Sigmoid colon (tissue), 7 donors: Measurements from ENCODE around the gene MAP2. TPM values are rescaled to one million over a fixed set of nuclear protein-coding genes. Genes with fewer than 3 reads are reported as not detected.

ENCODE experiments used
- DNase-seq: peaks from one replicate; pipeline ENCODE4 v3.0.0-alpha.2; 2019
- H3K27ac ChIP-seq, 4 donors: fragments of 200-600 bp; sonication (generic); one replicate each; pipeline ENCODE4 v1.5.1; 2016 to 2019; ENCODE audit warnings: mild to moderate bottlenecking in 1 of 4
- H3K27me3 ChIP-seq, 3 donors: fragments of 200-600 bp; sonication (generic); one replicate each; pipeline ENCODE4 v1.5.1; 2019; ENCODE audit warnings: mild to moderate bottlenecking in 1 of 3
- H3K36me3 ChIP-seq, 4 donors: fragments of 200-600 bp; sonication (generic); one replicate each; pipeline ENCODE4 v1.5.1; 2016 to 2019
- H3K4me1 ChIP-seq, 4 donors: fragments of 200-600 bp; sonication (generic); one replicate each; pipeline ENCODE4 v1.5.1; 2017 to 2019
- H3K4me3 ChIP-seq, 4 donors: fragments of 200-600 bp; sonication (generic); one replicate each; pipeline ENCODE4 v1.5.1; 2017 to 2019; ENCODE audit warnings: mild to moderate bottlenecking in 2 of 4, moderate library complexity in 1 of 4
- H3K9me3 ChIP-seq, 4 donors: fragments of 200-600 bp in 3 of 4; sonication (generic) in 3 of 4; one replicate each; pipeline versions ENCODE4 v1.5.1 to v1.6.1; 2013 to 2019
- EP300 ChIP-seq, 4 donors: sonication (generic); formaldehyde crosslinking; IDR thresholded peaks; one replicate each; pipeline ENCODE4 v1.6.1; 2017; ENCODE audit warnings: antibody characterized with exemption in 4 of 4
- POLR2A ChIP-seq, 2 donors: fragments of 450-650 bp; IDR thresholded peaks; one replicate each; pipeline ENCODE4 v1.6.1; 2016; ENCODE audit warnings: antibody characterized with exemption in 2 of 2, mild to moderate bottlenecking in 2 of 2, moderate library complexity in 2 of 2
- POLR2AphosphoS5 ChIP-seq, 4 donors: sonication (generic); formaldehyde crosslinking; IDR thresholded peaks; one replicate each; pipeline ENCODE4 v1.6.1; 2017; ENCODE audit warnings: antibody characterized with exemption in 4 of 4
- WGBS, 2 donors: extraction: QIAGEN DNeasy Blood & Tissue Kit; methylation state at CpG; one replicate each; pipeline ENCODE4 v1.1.7; 2013; 5-methylcytosine and 5-hydroxymethylcytosine counted together
- intact Hi-C: fragments of 100-400 bp; cut with DNase I; formaldehyde crosslinking; loops from one replicate; pipeline ENCODE4 v1.15.1; 2023
- polyA plus RNA-seq, 3 donors: library from polyadenylated mRNA; stranded (reverse); fragments of 200-250 nt; gene quantifications; one replicate each; pipeline ENCODE4 v1.2.3, GENCODE V29; 2013
- total RNA-seq, 4 donors: library from RNA; depleted of rRNA; stranded (reverse); fragments of >200 nt; gene quantifications; one replicate each; pipeline ENCODE4 v1.1.0, GENCODE V29; 2016
- TF ChIP-seq, protein P1 (sequence below), 4 experiments: fragments of 450-650 bp in 3 of 4; fragments of 200-600 bp in 1 of 4; IDR thresholded peaks; one replicate each; pipeline ENCODE4 v1.5.1; 2016 to 2019; ENCODE audit warnings: antibody characterized with exemption in 4 of 4, mild to moderate bottlenecking in 3 of 4, moderate library complexity in 2 of 4
- donor health status: healthy with polysubstance abuse.
- donor health status: Bipolar disorder and iron deficiency.
- donor health status: healthy.

Gene MAP2
- total and polyA plus RNA-seq, 7 donors = 0.46 to 21.8 (median 8.4) TPM

DNA sequence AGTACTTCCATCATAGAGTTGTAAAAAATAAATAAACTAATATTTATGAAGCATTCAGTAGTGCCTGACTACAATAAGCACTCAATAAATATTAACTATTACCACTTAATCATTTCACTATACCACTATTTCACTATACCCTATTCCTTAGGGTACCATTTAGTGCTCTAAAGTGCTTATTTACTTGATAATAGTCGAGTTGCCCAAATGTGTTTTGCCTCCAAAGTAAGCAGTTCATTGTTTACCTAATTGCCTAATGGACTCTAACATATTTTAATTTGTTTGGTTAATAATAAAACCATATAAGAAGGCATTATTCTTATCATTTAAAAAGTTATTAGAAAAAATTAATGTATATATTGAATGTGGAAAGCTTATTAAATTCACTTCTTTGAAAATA lies 33.0 kb upstream of the MAP2 start:
- H3K36me3 ChIP-seq = no peaks in the 10 kb centered on the region
- H3K9me3 ChIP-seq = no peaks in the 10 kb centered on the region
- 11 to 51% methylated on average over 1 of the region's 1 CpG for WGBS, 2 donors
- no peak for TF ChIP-seq POLR2AphosphoS5 (IDR thresholded peaks at IDR 0.05)
- TF ChIP-seq, protein P1, sequence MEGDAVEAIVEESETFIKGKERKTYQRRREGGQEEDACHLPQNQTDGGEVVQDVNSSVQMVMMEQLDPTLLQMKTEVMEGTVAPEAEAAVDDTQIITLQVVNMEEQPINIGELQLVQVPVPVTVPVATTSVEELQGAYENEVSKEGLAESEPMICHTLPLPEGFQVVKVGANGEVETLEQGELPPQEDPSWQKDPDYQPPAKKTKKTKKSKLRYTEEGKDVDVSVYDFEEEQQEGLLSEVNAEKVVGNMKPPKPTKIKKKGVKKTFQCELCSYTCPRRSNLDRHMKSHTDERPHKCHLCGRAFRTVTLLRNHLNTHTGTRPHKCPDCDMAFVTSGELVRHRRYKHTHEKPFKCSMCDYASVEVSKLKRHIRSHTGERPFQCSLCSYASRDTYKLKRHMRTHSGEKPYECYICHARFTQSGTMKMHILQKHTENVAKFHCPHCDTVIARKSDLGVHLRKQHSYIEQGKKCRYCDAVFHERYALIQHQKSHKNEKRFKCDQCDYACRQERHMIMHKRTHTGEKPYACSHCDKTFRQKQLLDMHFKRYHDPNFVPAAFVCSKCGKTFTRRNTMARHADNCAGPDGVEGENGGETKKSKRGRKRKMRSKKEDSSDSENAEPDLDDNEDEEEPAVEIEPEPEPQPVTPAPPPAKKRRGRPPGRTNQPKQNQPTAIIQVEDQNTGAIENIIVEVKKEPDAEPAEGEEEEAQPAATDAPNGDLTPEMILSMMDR (IDR thresholded peaks at IDR 0.05) = no peak
- no peak for TF ChIP-seq EP300 (IDR thresholded peaks at IDR 0.05)
- no peak for TF ChIP-seq POLR2A (IDR thresholded peaks at IDR 0.05)
- H3K4me3 ChIP-seq = no peak overlapping the region
- no peaks in the 10 kb centered on the region for H3K27me3 ChIP-seq
- intact Hi-C loops = no loop called here
- H3K4me1 ChIP-seq = no peaks in the 10 kb centered on the region
- H3K27ac ChIP-seq = no peak overlapping the region
- DNase-seq = no peak

DNA sequence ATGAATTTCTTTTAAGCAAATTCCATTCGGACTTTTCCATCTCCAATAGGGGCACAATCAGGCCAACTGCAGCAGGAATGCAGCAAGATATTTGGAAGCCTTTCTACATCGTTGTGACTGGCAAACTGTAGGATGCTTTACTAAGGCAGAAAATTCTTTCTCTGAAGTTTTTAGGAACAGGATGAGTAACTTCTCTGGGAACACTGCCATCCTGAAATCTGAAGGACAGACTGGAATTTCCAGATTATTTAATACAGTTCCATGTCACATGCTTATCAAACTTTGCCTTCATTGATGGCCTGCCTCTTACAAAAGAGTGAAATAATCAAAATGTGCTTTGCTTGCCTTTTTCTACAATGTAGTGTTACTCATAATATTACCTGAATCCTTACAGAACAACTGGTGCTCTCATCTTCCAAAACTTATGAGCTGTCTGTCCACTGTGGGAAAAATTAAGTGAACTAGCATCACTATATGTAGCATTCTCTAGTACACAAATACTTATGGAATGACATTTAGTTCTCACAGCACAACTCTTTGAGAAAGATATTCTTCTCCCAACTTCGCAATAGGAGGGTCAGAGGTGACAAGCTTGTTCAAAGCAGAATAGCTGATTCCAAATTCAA lies 32.0 kb upstream of the MAP2 start:
- 72% methylated on average over 3 of the region's 3 CpGs for WGBS, 2 donors
- TF ChIP-seq EP300 (IDR thresholded peaks at IDR 0.05) (no peak), POLR2AphosphoS5 (IDR thresholded peaks at IDR 0.05) (no peak), POLR2A (IDR thresholded peaks at IDR 0.05) (no peak)
- TF ChIP-seq, protein P1 (IDR thresholded peaks at IDR 0.05) = no peak
- H3K36me3 ChIP-seq = no peaks in the 10 kb centered on the region
- H3K4me3 ChIP-seq = no peak overlapping the region
- no peaks in the 10 kb centered on the region for H3K9me3 ChIP-seq
- intact Hi-C loops = no loop called here
- H3K4me1 ChIP-seq = no peaks in the 10 kb centered on the region
- no peak for DNase-seq
- H3K27me3 ChIP-seq = no peaks in the 10 kb centered on the region
- H3K27ac ChIP-seq = peak overlapping the region in 1 of 4 donors; percentile 51

DNA sequence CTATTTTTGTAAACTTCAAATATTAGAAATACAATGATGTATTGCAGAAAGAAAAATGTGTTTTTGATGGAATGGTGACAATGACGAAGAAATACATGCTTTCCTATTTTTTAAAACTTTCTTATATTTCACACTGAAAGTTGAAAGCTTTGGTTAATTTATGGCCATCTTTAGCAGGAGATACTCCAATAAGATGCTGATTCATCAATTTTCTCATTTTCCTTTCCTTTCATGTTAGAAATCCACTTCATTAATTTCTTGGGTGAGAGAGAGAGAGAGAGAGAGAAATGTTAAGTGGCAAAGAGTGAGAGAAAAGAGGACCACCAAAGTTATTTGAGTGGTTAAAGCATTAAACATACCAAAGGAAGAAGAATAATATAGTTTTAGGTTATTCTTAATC lies 28.6 kb upstream of the MAP2 start:
- no peak overlapping the region for H3K4me3 ChIP-seq
- H3K9me3 ChIP-seq = no peaks in the 10 kb centered on the region
- no peaks in the 10 kb centered on the region for H3K4me1 ChIP-seq
- TF ChIP-seq, protein P1 (IDR thresholded peaks at IDR 0.05) = no peak
- TF ChIP-seq EP300 (IDR thresholded peaks at IDR 0.05) = no peak
- TF ChIP-seq POLR2AphosphoS5 (IDR thresholded peaks at IDR 0.05) = no peak
- no peak for TF ChIP-seq POLR2A (IDR thresholded peaks at IDR 0.05)
- 89 to 94% methylated on average over 1 of the region's 1 CpG for WGBS, 2 donors
- intact Hi-C loops = no loop called here
- H3K27ac ChIP-seq = peak overlapping the region in 1 of 4 donors; percentile 67
- H3K36me3 ChIP-seq = no peaks in the 10 kb centered on the region
- no peak for DNase-seq
- H3K27me3 ChIP-seq = no peaks in the 10 kb centered on the region

DNA sequence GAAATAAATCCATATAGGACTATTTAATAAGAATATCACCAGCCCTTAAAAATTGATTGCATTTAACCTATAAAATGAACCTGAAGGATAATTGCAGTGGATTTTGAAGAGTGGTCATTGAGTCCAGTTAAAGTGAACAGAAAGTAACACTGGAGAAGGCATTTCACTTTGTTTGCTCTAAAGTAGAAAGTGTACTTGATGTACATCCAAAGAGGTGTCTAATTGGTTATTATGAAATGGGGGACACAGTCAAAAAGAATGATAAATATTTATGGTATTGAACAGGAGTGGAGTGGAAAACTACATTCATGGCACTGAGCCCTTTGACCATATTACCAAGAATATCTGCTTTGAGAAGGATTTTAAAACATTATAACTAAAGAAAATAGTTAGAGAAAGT lies 28.2 kb upstream of the MAP2 start:
- Histone ChIP-seq H3K27ac (peak overlapping the region in 1 of 4 donors; percentile 67), H3K9me3 (no peaks in the 10 kb centered on the region), H3K4me1 (no peaks in the 10 kb centered on the region), H3K4me3 (no peak overlapping the region), H3K36me3 (no peaks in the 10 kb centered on the region), H3K27me3 (no peaks in the 10 kb centered on the region)
- TF ChIP-seq EP300 (IDR thresholded peaks at IDR 0.05) = no peak
- TF ChIP-seq POLR2AphosphoS5 (IDR thresholded peaks at IDR 0.05) = no peak
- TF ChIP-seq, protein P1 (IDR thresholded peaks at IDR 0.05) = no peak
- no peak for DNase-seq
- intact Hi-C loops = no loop called here

DNA sequence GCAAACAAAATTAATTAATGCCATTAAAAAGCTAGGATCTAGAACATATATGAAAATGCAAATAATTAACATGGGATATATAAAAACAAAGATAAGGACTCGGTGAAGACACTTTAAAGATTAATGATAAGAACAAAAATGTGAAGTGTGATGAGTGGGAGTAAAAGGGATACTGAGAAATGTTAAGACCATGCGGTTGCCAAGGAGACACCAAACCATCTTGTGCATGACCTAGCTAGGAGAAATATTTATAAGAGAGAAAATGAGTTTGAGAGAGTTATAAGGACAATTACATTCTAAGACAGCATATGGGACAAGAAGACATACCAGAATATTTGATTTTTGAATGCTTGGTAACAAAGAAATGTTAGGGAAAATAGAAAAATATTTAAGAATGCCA lies 25.4 kb upstream of the MAP2 start:
- DNase-seq = no peak
- TF ChIP-seq EP300 (IDR thresholded peaks at IDR 0.05) (no peak), POLR2AphosphoS5 (IDR thresholded peaks at IDR 0.05) (no peak), POLR2A (IDR thresholded peaks at IDR 0.05) (no peak)
- TF ChIP-seq, protein P1 (IDR thresholded peaks at IDR 0.05) = no peak
- H3K4me1 ChIP-seq = no peaks in the 10 kb centered on the region
- no peaks in the 10 kb centered on the region for H3K9me3 ChIP-seq
- no peaks in the 10 kb centered on the region for H3K27me3 ChIP-seq
- 55 to 80% methylated on average over 2 of the region's 2 CpGs for WGBS, 2 donors
- no peaks in the 10 kb centered on the region for H3K36me3 ChIP-seq
- no peak overlapping the region for H3K4me3 ChIP-seq
- intact Hi-C loops = no loop called here
- H3K27ac ChIP-seq = no peak overlapping the region
